Breast epithelium (tissue), 4 donors: ENCODE measurements around the gene TPK1. TPM values are rescaled to one million over a fixed set of nuclear protein-coding genes. Genes with fewer than 3 reads are reported as not detected.

ENCODE experiments used
- DNase-seq, 2 donors: peaks; one replicate each; pipeline ENCODE4 v3.0.0-alpha.2; 2019; ENCODE audit warnings: low spot score in 2 of 2
- H3K27ac ChIP-seq, 2 donors: fragments of 200-600 bp; sonication (generic) in 1 of 2; one replicate each; pipeline ENCODE4 v1.5.1; 2016 to 2019; ENCODE audit warnings: mild to moderate bottlenecking in 1 of 2
- H3K27me3 ChIP-seq, 2 donors: fragments of 200-600 bp; sonication (generic) in 1 of 2; one replicate each; pipeline versions ENCODE4 v1.5.1 to v1.6.0; 2017 to 2019; ENCODE audit warnings: control low read depth in 1 of 2, mild to moderate bottlenecking in 1 of 2
- H3K36me3 ChIP-seq: fragments of 200-600 bp; one replicate; pipeline ENCODE4 v1.5.1; 2019
- H3K4me1 ChIP-seq, 2 donors: fragments of 200-600 bp; sonication (generic); one replicate each; pipeline ENCODE4 v1.5.1; 2016 to 2019; ENCODE audit warnings: control low read depth in 1 of 2
- H3K4me3 ChIP-seq, 3 donors: fragments of 200-600 bp; sonication (generic); 1 replicate in 2 of 3; 2 replicates in 1 of 3; pipeline ENCODE4 v1.5.1; 2016 to 2019; ENCODE audit warnings: mild to moderate bottlenecking in 3 of 3, moderate library complexity in 2 of 3
- H3K9me3 ChIP-seq, 2 donors: fragments of 200-600 bp; sonication (generic) in 1 of 2; one replicate each; pipeline ENCODE4 v1.5.1; 2016 to 2019; ENCODE audit warnings: control low read depth in 1 of 2
- POLR2A ChIP-seq: fragments of 450-650 bp; IDR thresholded peaks from one replicate; pipeline ENCODE4 v1.6.1; 2016; ENCODE audit warnings: antibody characterized with exemption, mild to moderate bottlenecking, moderate library complexity
- POLR2AphosphoS5 ChIP-seq, 3 donors: sonication (generic); formaldehyde crosslinking; IDR thresholded peaks; one replicate each; pipeline ENCODE4 v1.6.1; 2017; ENCODE audit warnings: antibody characterized with exemption in 3 of 3
- intact Hi-C: fragments of 100-400 bp; cut with DNase I; formaldehyde crosslinking; loops from one replicate; pipeline ENCODE4 v1.15.1; 2023; ENCODE audit warnings: low total_unique reads
- total RNA-seq, 3 donors: library from RNA; depleted of rRNA; stranded (reverse); fragments of >200 nt; gene quantifications; one replicate each; pipeline ENCODE4 v1.1.0, GENCODE V29; 2016
- TF ChIP-seq, protein P1 (sequence below), 3 donors: fragments of 450-650 bp; IDR thresholded peaks; one replicate each; pipeline ENCODE4 v1.5.1; 2016 to 2017; ENCODE audit warnings: antibody characterized with exemption in 3 of 3, mild to moderate bottlenecking in 3 of 3, moderate library complexity in 3 of 3

TPK1 gene
- total RNA-seq, 3 donors from 2014 or later = 4.8 to 9.8 (median 7.9) TPM

- TF ChIP-seq, protein P1, sequence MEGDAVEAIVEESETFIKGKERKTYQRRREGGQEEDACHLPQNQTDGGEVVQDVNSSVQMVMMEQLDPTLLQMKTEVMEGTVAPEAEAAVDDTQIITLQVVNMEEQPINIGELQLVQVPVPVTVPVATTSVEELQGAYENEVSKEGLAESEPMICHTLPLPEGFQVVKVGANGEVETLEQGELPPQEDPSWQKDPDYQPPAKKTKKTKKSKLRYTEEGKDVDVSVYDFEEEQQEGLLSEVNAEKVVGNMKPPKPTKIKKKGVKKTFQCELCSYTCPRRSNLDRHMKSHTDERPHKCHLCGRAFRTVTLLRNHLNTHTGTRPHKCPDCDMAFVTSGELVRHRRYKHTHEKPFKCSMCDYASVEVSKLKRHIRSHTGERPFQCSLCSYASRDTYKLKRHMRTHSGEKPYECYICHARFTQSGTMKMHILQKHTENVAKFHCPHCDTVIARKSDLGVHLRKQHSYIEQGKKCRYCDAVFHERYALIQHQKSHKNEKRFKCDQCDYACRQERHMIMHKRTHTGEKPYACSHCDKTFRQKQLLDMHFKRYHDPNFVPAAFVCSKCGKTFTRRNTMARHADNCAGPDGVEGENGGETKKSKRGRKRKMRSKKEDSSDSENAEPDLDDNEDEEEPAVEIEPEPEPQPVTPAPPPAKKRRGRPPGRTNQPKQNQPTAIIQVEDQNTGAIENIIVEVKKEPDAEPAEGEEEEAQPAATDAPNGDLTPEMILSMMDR (IDR thresholded peaks at IDR 0.05) = no peak
- TF ChIP-seq POLR2A (no peak), POLR2AphosphoS5 (IDR thresholded peaks at IDR 0.05) (no peak)
- Histone ChIP-seq H3K4me3 (no peak overlapping the region), H3K9me3 (no peaks in the 10 kb centered on the region), H3K27ac (no peak overlapping the region), H3K27me3 (no peaks in the 10 kb centered on the region), H3K36me3 (no peaks in the 10 kb centered on the region), H3K4me1 (no peaks in the 10 kb centered on the region)
- no peak for DNase-seq
- intact Hi-C loops = loop anchor here (5.0 kb wide), 1 partner anchor 703 kb away; no protein-coding TSS in a partner anchor
Measured at GRCh38 chr7:144710791-144711190, 125.1 kb downstream of the TPK1 start.

- H3K27ac ChIP-seq = no peak overlapping the region
- no peak for TF ChIP-seq POLR2A
- TF ChIP-seq, protein P1 (IDR thresholded peaks at IDR 0.05) = no peak
- no peak for TF ChIP-seq POLR2AphosphoS5 (IDR thresholded peaks at IDR 0.05)
- H3K36me3 ChIP-seq = no peaks in the 10 kb centered on the region
- no peak overlapping the region for H3K4me3 ChIP-seq
- no peaks in the 10 kb centered on the region for H3K9me3 ChIP-seq
- intact Hi-C loops = no loop called here
- H3K27me3 ChIP-seq = no peaks in the 10 kb centered on the region
- no peak for DNase-seq
- no peaks in the 10 kb centered on the region for H3K4me1 ChIP-seq
Measured at GRCh38 chr7:144709066-144709465, 126.8 kb downstream of the TPK1 start.

GRCh38 chr7:144691240-144691639 is 144.6 kb downstream of the TPK1 start:
- no peak overlapping the region for H3K27ac ChIP-seq
- TF ChIP-seq POLR2AphosphoS5 (IDR thresholded peaks at IDR 0.05) = no peak
- TF ChIP-seq, protein P1 (IDR thresholded peaks at IDR 0.05) = no peak
- no peak for TF ChIP-seq POLR2A
- H3K9me3 ChIP-seq = no peaks in the 10 kb centered on the region
- DNase-seq = no peak
- no peaks in the 10 kb centered on the region for H3K36me3 ChIP-seq
- H3K4me1 ChIP-seq = no peaks in the 10 kb centered on the region
- H3K4me3 ChIP-seq = no peak overlapping the region
- intact Hi-C loops = no loop called here
- H3K27me3 ChIP-seq = no peaks in the 10 kb centered on the region

DNA sequence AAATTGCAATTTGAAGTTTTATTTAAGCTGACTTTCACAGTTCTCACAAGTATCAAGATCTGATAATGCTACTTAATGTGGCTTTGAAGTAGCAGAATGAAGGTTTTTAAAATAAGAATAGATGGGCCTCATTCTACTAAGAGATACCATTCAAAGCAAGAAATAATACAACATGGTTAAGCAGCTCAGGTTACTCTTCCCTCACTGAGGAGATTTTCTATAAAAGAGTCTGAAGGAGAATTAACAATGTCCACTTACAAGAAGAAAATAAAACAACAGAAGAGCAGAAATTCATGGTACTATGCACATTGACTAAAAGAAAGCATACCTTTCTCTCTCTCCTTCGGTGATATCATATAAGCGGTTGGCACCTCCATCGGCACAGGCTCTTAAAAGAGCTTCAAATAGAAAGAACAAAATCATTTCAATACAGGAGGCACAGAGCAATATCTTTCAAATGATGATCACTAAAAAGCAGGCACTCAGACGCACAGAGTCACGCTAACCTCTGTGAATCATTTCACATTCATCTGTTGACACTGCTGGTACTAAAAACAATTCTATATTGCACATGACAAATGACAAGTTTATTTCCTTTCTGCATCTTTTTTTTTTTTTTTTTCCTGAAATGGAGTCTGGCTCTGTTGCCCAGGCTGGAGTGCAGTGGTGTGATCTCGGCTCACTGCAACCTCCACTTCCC is 153.1 kb downstream of the TPK1 start:
- intact Hi-C loops = no loop called here
- Histone ChIP-seq H3K4me1 (no peaks in the 10 kb centered on the region), H3K27ac (no peak overlapping the region), H3K36me3 (no peaks in the 10 kb centered on the region), H3K27me3 (no peaks in the 10 kb centered on the region), H3K4me3 (no peak overlapping the region), H3K9me3 (no peaks in the 10 kb centered on the region)
- DNase-seq = no peak
- TF ChIP-seq, protein P1 (IDR thresholded peaks at IDR 0.05) = no peak
- TF ChIP-seq POLR2A = no peak
- no peak for TF ChIP-seq POLR2AphosphoS5 (IDR thresholded peaks at IDR 0.05)

- no peak for TF ChIP-seq POLR2AphosphoS5 (IDR thresholded peaks at IDR 0.05)
- TF ChIP-seq POLR2A = no peak
- TF ChIP-seq, protein P1 (IDR thresholded peaks at IDR 0.05) = no peak
- DNase-seq = no peak
- Histone ChIP-seq H3K4me3 (no peak overlapping the region), H3K27me3 (no peaks in the 10 kb centered on the region), H3K27ac (no peak overlapping the region), H3K9me3 (no peaks in the 10 kb centered on the region), H3K4me1 (no peaks in the 10 kb centered on the region), H3K36me3 (no peaks in the 10 kb centered on the region)
- intact Hi-C loops = no loop called here
Measured at GRCh38 chr7:144676492-144676891, 159.4 kb downstream of the TPK1 start.
